Myometrial cell (primary cell): Measurements from ENCODE around the gene LRRC46. TPM values are rescaled to one million over a fixed set of nuclear protein-coding genes. Genes with fewer than 3 reads are reported as not detected.

Source experiments
- total RNA-seq: library from RNA; depleted of rRNA; stranded (reverse); fragments of >200 nt; gene quantifications from 2 replicates; pipeline ENCODE4 v1.2.3, GENCODE V29; 2015

The LRRC46 gene
- under 0.01 and 0.35 TPM in 2 replicates for total RNA-seq

GRCh38 chr17:47831003-47831933 is at the start of gene LRRC46, which contains the start of gene MRPL10:
TSS of gene LRRC46 (plus strand) at chr17:47831670. CDS start at chr17:47831990, 320 bp downstream.
TSS of gene MRPL10 (minus strand) at chr17:47831541. CDS start at chr17:47831511, 30 bp downstream.

GRCh38 chr17:47821424-47822391 is 9.8 kb upstream of the LRRC46 start, which contains the start of gene OSBPL7:
TSS of gene OSBPL7 (minus strand) at chr17:47821794. CDS start at chr17:47820278, 1,516 bp downstream.

GRCh38 chr17:47840742-47841487 is 9.4 kb downstream of the LRRC46 start, which contains the start of gene SCRN2:
TSS of gene SCRN2 (minus strand) at chr17:47841273. CDS start at chr17:47840843, 430 bp downstream.

GRCh38 chr17:47850692-47851573 is 19.5 kb downstream of the LRRC46 start, which contains the start of gene SP6:
TSS of gene SP6 (minus strand) at chr17:47851163. CDS start at chr17:47848429, 2,734 bp downstream.

Other genes starting within 250 kb of the LRRC46 start
- 407 and 559 TPM in 2 replicates for gene KPNB1, start 181.8 kb upstream of the LRRC46 start, total RNA-seq
- gene TBKBP1, start 137.5 kb upstream of the LRRC46 start, total RNA-seq, result 8.5 and 9.5 TPM in 2 replicates
- not detected in 2 replicates for gene TBX21, start 98.4 kb upstream of the LRRC46 start, total RNA-seq
- 5.8 and 9.7 TPM in 2 replicates for gene OSBPL7, start 9.9 kb upstream of the LRRC46 start, total RNA-seq
- gene MRPL10, start 129 bp upstream of the LRRC46 start, total RNA-seq, result 42.4 and 45.2 TPM in 2 replicates
- 27.5 and 29.7 TPM in 2 replicates for gene SCRN2, start 9.6 kb downstream of the LRRC46 start, total RNA-seq
- gene SP6, start 19.5 kb downstream of the LRRC46 start, total RNA-seq, result not detected in 2 replicates
- 1.1 and 2.3 TPM in 2 replicates for gene SP2, start 64.6 kb downstream of the LRRC46 start, total RNA-seq
- gene PNPO, start 109.9 kb downstream of the LRRC46 start, total RNA-seq, result 28.5 and 73.5 TPM in 2 replicates
- gene PRR15L, start 126.2 kb downstream of the LRRC46 start, total RNA-seq, result not detected in 2 replicates
- gene CDK5RAP3, start 139.4 kb downstream of the LRRC46 start, total RNA-seq, result 56.2 and 84.4 TPM in 2 replicates
- 87.7 and 94.6 TPM in 2 replicates for gene COPZ2, start 206.1 kb downstream of the LRRC46 start, total RNA-seq
- 95.1 and 121 TPM in 2 replicates for gene NFE2L1, start 216.7 kb downstream of the LRRC46 start, total RNA-seq